Panc1 (cell line): Measurements from ENCODE around the gene HLCS.

Experiments used
- POLR2AphosphoS5 ChIP-seq: IDR thresholded peaks from 2 replicates; pipeline ENCODE4 v1.6.1; 2012; ENCODE audit warnings: mild to moderate bottlenecking, low read depth, low read length, moderate library complexity
- SIN3A ChIP-seq: IDR thresholded peaks from 2 replicates; pipeline ENCODE4 v1.6.1; 2012; ENCODE audit warnings: low read depth, mild to moderate bottlenecking, low read length, moderate library complexity, borderline replicate concordance; ENCODE audit not compliant: insufficient read depth
- TF ChIP-seq, protein P1 (sequence below): fragments of 450-650 bp; IDR thresholded peaks from 2 replicates; pipeline ENCODE4 v1.5.1; 2017; ENCODE audit warnings: mild to moderate bottlenecking
- TF ChIP-seq, protein P2 (sequence below), 2 experiments: IDR thresholded peaks; 2 replicates each; pipeline ENCODE4 v1.6.1; 2011 to 2012; ENCODE audit warnings: low read depth in 2 of 2, control low read depth in 1 of 2, low read length in 1 of 2, mild to moderate bottlenecking in 1 of 2, moderate library complexity in 1 of 2; ENCODE audit not compliant: insufficient read depth in 1 of 2

DNA sequence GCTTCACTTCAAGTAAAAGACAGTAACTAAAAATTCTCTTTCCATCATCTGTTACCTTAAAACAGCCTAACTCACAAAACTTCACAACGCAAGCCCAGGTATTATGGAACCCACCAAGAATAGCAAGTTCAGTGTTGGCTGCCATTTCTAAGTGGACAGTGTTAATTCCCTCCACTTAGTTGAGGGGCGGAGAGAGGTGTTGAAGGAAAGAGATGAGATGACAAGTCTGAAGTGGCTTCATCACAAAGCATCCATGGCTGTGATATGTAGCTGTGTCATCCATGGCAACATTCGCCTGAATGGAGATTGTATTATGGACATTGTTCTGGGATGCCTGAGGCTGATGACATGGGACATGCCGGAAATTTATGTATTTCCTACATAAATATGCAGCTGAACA is 165.7 kb downstream of the HLCS start:
- TF ChIP-seq, protein P1, sequence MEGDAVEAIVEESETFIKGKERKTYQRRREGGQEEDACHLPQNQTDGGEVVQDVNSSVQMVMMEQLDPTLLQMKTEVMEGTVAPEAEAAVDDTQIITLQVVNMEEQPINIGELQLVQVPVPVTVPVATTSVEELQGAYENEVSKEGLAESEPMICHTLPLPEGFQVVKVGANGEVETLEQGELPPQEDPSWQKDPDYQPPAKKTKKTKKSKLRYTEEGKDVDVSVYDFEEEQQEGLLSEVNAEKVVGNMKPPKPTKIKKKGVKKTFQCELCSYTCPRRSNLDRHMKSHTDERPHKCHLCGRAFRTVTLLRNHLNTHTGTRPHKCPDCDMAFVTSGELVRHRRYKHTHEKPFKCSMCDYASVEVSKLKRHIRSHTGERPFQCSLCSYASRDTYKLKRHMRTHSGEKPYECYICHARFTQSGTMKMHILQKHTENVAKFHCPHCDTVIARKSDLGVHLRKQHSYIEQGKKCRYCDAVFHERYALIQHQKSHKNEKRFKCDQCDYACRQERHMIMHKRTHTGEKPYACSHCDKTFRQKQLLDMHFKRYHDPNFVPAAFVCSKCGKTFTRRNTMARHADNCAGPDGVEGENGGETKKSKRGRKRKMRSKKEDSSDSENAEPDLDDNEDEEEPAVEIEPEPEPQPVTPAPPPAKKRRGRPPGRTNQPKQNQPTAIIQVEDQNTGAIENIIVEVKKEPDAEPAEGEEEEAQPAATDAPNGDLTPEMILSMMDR, result no peak
- TF ChIP-seq SIN3A (no peak), POLR2AphosphoS5 (no peak)
- TF ChIP-seq, protein P2, sequence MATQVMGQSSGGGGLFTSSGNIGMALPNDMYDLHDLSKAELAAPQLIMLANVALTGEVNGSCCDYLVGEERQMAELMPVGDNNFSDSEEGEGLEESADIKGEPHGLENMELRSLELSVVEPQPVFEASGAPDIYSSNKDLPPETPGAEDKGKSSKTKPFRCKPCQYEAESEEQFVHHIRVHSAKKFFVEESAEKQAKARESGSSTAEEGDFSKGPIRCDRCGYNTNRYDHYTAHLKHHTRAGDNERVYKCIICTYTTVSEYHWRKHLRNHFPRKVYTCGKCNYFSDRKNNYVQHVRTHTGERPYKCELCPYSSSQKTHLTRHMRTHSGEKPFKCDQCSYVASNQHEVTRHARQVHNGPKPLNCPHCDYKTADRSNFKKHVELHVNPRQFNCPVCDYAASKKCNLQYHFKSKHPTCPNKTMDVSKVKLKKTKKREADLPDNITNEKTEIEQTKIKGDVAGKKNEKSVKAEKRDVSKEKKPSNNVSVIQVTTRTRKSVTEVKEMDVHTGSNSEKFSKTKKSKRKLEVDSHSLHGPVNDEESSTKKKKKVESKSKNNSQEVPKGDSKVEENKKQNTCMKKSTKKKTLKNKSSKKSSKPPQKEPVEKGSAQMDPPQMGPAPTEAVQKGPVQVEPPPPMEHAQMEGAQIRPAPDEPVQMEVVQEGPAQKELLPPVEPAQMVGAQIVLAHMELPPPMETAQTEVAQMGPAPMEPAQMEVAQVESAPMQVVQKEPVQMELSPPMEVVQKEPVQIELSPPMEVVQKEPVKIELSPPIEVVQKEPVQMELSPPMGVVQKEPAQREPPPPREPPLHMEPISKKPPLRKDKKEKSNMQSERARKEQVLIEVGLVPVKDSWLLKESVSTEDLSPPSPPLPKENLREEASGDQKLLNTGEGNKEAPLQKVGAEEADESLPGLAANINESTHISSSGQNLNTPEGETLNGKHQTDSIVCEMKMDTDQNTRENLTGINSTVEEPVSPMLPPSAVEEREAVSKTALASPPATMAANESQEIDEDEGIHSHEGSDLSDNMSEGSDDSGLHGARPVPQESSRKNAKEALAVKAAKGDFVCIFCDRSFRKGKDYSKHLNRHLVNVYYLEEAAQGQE (IDR thresholded peaks at IDR 0.05; ENCODE audit: insufficient read depth in 1 of 2, low read depth in 2 of 2, low read length in 1 of 2), result no peak
